ENCODE data around the gene SAMMSON.

DNA sequence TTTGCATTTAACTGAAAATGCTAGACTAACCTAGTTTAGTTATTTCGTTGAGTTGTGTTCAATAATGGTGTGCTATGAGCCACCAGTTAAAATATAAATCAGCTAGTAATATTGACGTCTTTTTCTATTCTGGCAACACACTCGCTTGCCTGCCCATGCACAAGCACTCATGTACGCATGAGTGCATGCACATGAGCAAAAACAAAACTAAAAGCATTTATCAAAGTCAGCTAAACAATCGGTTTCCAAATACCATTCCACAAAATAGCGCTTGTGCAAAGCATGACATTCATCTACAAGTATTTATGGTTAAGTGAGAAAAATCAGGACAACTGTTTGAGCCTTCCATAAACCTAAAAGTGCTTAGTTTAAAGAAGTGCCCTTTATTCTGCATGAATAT lies 13.1 kb upstream of the SAMMSON start:
- no peak for TF ChIP-seq POLR2A (conservative IDR thresholded peaks at IDR 0.05)
- no peak for TF ChIP-seq RBBP5 (IDR thresholded peaks at IDR 0.05; ENCODE audit: borderline replicate concordance, insufficient read depth, low read length, poor library complexity, severe bottlenecking)
- no peak for TF ChIP-seq BACH1 (tag; IDR thresholded peaks at IDR 0.05)
- no peak for TF ChIP-seq MEIS2 (IDR thresholded peaks at IDR 0.05; ENCODE audit: partially characterized antibody)
- TF ChIP-seq KDM1A (IDR thresholded peaks at IDR 0.05): no peak

Data from K562 (cell line).